Heart left ventricle (tissue), 16 donors: ENCODE results near the gene MLKL. TPM values are rescaled to one million over a fixed set of nuclear protein-coding genes. Genes with fewer than 3 reads are reported as not detected.

Experiments
- ATAC-seq, 4 donors: fragments of 200-7000 bp; cut with Tn5 transposase; one replicate each; pipeline ENCODE4 v1.9.1; 2020 to 2022; ENCODE audit warnings: moderate library complexity in 4 of 4, mild to moderate bottlenecking in 3 of 4, moderate number of reproducible peaks in 1 of 4
- DNase-seq, 5 donors: peaks; one replicate each; pipeline ENCODE4 v3.0.0-alpha.2; 2020
- H3K27ac ChIP-seq, 12 donors: fragments of 200-600 bp; sonication (generic) in 4 of 12; one replicate each; pipeline versions ENCODE4 v1.5.0 to v1.8.0; 2016 to 2022; ENCODE audit warnings: mild to moderate bottlenecking in 2 of 12
- H3K27me3 ChIP-seq, 9 donors: fragments of 200-600 bp; sonication (generic) in 2 of 9; one replicate each; pipeline versions ENCODE4 v1.5.1 to v1.8.0; 2016 to 2022; ENCODE audit warnings: mild to moderate bottlenecking in 3 of 9
- H3K36me3 ChIP-seq, 9 donors: fragments of 200-600 bp; sonication (generic) in 2 of 9; one replicate each; pipeline versions ENCODE4 v1.5.0 to v1.8.0; 2018 to 2022; ENCODE audit warnings: mild to moderate bottlenecking in 2 of 9
- H3K4me1 ChIP-seq, 12 donors: fragments of 200-600 bp; sonication (generic) in 4 of 12; one replicate each; pipeline versions ENCODE4 v1.5.0 to v1.8.0; 2016 to 2022; ENCODE audit warnings: mild to moderate bottlenecking in 3 of 12
- H3K4me3 ChIP-seq, 12 donors: fragments of 200-600 bp; sonication (generic) in 4 of 12; one replicate each; pipeline versions ENCODE4 v1.5.0 to v1.8.0; 2017 to 2022; ENCODE audit warnings: mild to moderate bottlenecking in 9 of 12, moderate library complexity in 4 of 12
- H3K9me3 ChIP-seq, 12 donors: fragments of 200-600 bp; sonication (generic) in 4 of 12; one replicate each; pipeline versions ENCODE4 v1.5.0 to v1.8.0; 2016 to 2022; ENCODE audit warnings: mild to moderate bottlenecking in 1 of 12
- CTCF ChIP-seq, 12 donors: fragments of 200-600 bp; sonication (generic) in 4 of 12; IDR thresholded peaks; one replicate each; pipeline versions ENCODE4 v1.5.0 to v1.8.0; 2018 to 2022; ENCODE audit warnings: antibody characterized with exemption in 12 of 12, mild to moderate bottlenecking in 5 of 12
- POLR2A ChIP-seq, 2 donors: fragments of 450-650 bp; IDR thresholded peaks; one replicate each; pipeline ENCODE4 v1.6.1; 2017; ENCODE audit warnings: antibody characterized with exemption in 2 of 2, mild to moderate bottlenecking in 2 of 2, moderate library complexity in 2 of 2
- WGBS, 4 donors: extraction: QIAGEN DNeasy Blood & Tissue Kit in 2 of 4; methylation state at CpG; one replicate each; pipeline versions ENCODE4 v1.1.5 to v1.1.7; 2013 to 2018; 5-methylcytosine and 5-hydroxymethylcytosine counted together
- intact Hi-C, 10 donors: fragments of 100-400 bp; cut with DNase I; formaldehyde crosslinking; loops; one replicate each; pipeline versions ENCODE4 v1.11.1 to v1.14.2; 2022
- polyA plus RNA-seq, 2 donors: library from polyadenylated mRNA; stranded (reverse); fragments of 200-250 nt; gene quantifications; one replicate each; pipeline ENCODE4 v1.2.3, GENCODE V29; 2013
- total RNA-seq, 9 donors: library from RNA; depleted of rRNA in 2 of 9; stranded (reverse); fragments of >200 nt in 2 of 9; fragmentation: NEBNext Ultra II Directional in 3 of 9; extraction: Animal tissue kit (Norgen Biotek cat#: 25700) in 3 of 9; gene quantifications; one replicate each; pipeline versions ENCODE4 v1.1.0 to v1.2.4, GENCODE V29; 2016 to 2023
- donor health status: ischemic (EF 13 %, LVEDD 7.1; RV severe dilation, severe dysfunction).
- donor health status: healthy with polysubstance abuse.
- donor health status: DM: no; HTN: yes; CAD: no.
- donor health status: DM: no; HTN: no; CAD: no.
- donor health status: ischemic (EF 25% LVEDD 6.9; RV normal size, moderate dysfunction).
- donor health status: ischemic (EF 25% LVEDD 5.7; RV mildly dilated, moderate dysfunction).
- donor health status: healthy.
- donor health status: DM: yes; HTN: yes; CAD: no.
- donor health status: ischemic (EF 35%, LVEDD 5.7; RV mildly dilated, moderate dysfunction).
- donor health status: nonischemic (EF 11% LVEDD 7.7; RV severe dilation, severe dysfunction).
- donor health status: DM: yes; HTN: yes; CAD: no.
- donor health status: PGD.
- donor health status: ischemic (EF 29% LVEDD 5.4; RV normal size, mild dysfunction).
- donor health status: nonischemic (EF 23%, LVEDD 6.1; RV moderate dilation, normal function).

MLKL gene
- total and polyA plus RNA-seq, 11 donors: 2.2 to 14.9 (median 4.3) TPM

- no peak for TF ChIP-seq POLR2A (IDR thresholded peaks at IDR 0.05)
- WGBS, 4 donors: 75 to 84% (median 79%) methylated on average over 7 of the region's 7 CpGs
- no peaks in the 10 kb centered on the region for H3K4me1 ChIP-seq
- intact Hi-C loops: loop anchor here in 2 of 10 donors (10.0 kb wide), 2 partner anchors 397 to 407 kb away; partner anchors contain the start of gene LDHD (in 1 of the 2)
- H3K27ac ChIP-seq: no peak overlapping the region
- H3K27me3 ChIP-seq: no peaks in the 10 kb centered on the region
- H3K36me3 ChIP-seq: no peaks in the 10 kb centered on the region
- ATAC-seq: no peak
- no peak overlapping the region for H3K4me3 ChIP-seq
- DNase-seq: no peak
- no peaks in the 10 kb centered on the region for H3K9me3 ChIP-seq
Measured at GRCh38 chr16:74717367-74717766, 16.7 kb upstream of the MLKL start.

GRCh38 chr16:74716355-74716754 lies 15.7 kb upstream of the MLKL start:
- H3K36me3 ChIP-seq: no peaks in the 10 kb centered on the region
- WGBS, 4 donors: 83 to 91% (median 84%) methylated on average over 14 to 15 of the region's 15 CpGs
- H3K4me1 ChIP-seq: no peaks in the 10 kb centered on the region
- H3K4me3 ChIP-seq: no peak overlapping the region
- ATAC-seq: no peak
- intact Hi-C loops: loop anchor here in 2 of 10 donors (10.0 kb wide), 2 partner anchors 398 to 408 kb away; partner anchors contain the start of gene LDHD (in 1 of the 2)
- H3K27ac ChIP-seq: no peak overlapping the region
- DNase-seq: no peak
- H3K27me3 ChIP-seq: no peaks in the 10 kb centered on the region
- TF ChIP-seq POLR2A (IDR thresholded peaks at IDR 0.05): no peak
- TF ChIP-seq CTCF (IDR thresholded peaks at IDR 0.05): no peak
- H3K9me3 ChIP-seq: no peaks in the 10 kb centered on the region

- Histone ChIP-seq H3K4me3 (no peak overlapping the region), H3K27ac (no peak overlapping the region), H3K9me3 (no peaks in the 10 kb centered on the region), H3K36me3 (no peaks in the 10 kb centered on the region), H3K4me1 (peaks cover 0 to 5% (median 0%) of the 10 kb centered on the region in 12 donors), H3K27me3 (no peaks in the 10 kb centered on the region)
- intact Hi-C loops: loop anchor here in 4 of 10 donors (5.0 to 10.0 kb wide), 4 partner anchors 98 to 411 kb away; partner anchors contain the start of gene LDHD (in 1 of the 4)
- ATAC-seq: no peak
- no peak for TF ChIP-seq POLR2A (IDR thresholded peaks at IDR 0.05)
- no peak for TF ChIP-seq CTCF (IDR thresholded peaks at IDR 0.05)
- no peak for DNase-seq
- WGBS, 4 donors: 86 to 89% (median 88%) methylated on average over 7 to 10 of the region's 10 CpGs
Measured at GRCh38 chr16:74713876-74714275, 13.2 kb upstream of the MLKL start.

GRCh38 chr16:74713325-74713724 lies 12.7 kb upstream of the MLKL start:
- Histone ChIP-seq H3K36me3 (no peaks in the 10 kb centered on the region), H3K4me3 (no peak overlapping the region), H3K27me3 (no peaks in the 10 kb centered on the region), H3K9me3 (no peaks in the 10 kb centered on the region), H3K27ac (no peak overlapping the region), H3K4me1 (peaks cover 0 to 5% (median 0%) of the 10 kb centered on the region in 12 donors)
- DNase-seq (no peak), ATAC-seq (no peak)
- intact Hi-C loops: loop anchor here in 4 of 10 donors (5.0 to 10.0 kb wide), 4 partner anchors 99 to 411 kb away; partner anchors contain the start of gene LDHD (in 1 of the 4)
- 66 to 71% (median 69%) methylated on average over 9 to 10 of the region's 10 CpGs for WGBS, 4 donors
- no peak for TF ChIP-seq CTCF (IDR thresholded peaks at IDR 0.05)
- no peak for TF ChIP-seq POLR2A (IDR thresholded peaks at IDR 0.05)

GRCh38 chr16:74711938-74712337 lies 11.3 kb upstream of the MLKL start:
- no peak for DNase-seq

More at GRCh38 chr16:74711938-74712337, 11.3 kb upstream of the MLKL start:
- no peak for ATAC-seq
- intact Hi-C loops: loop anchor here in 6 of 10 donors (2.0 to 10.0 kb wide), 5 partner anchors 100 to 413 kb away; partner anchors contain the start of gene LDHD (in 1 of the 6)
- TF ChIP-seq CTCF (IDR thresholded peaks at IDR 0.05) (no peak), POLR2A (IDR thresholded peaks at IDR 0.05) (no peak)
- Histone ChIP-seq H3K36me3 (no peaks in the 10 kb centered on the region), H3K4me1 (peaks cover 0 to 5% (median 0%) of the 10 kb centered on the region in 12 donors), H3K27ac (no peak overlapping the region), H3K27me3 (no peaks in the 10 kb centered on the region), H3K4me3 (no peak overlapping the region), H3K9me3 (no peaks in the 10 kb centered on the region)
- WGBS, 4 donors: 86 to 92% (median 89%) methylated on average over 12 of the region's 12 CpGs
